NCI-H226 (cell line): Measurements from ENCODE around the gene DIPK1A.

ENCODE experiments used
- DNase-seq: peaks from one replicate; pipeline ENCODE4 v3.0.0-alpha.2; 2015

DIPK1A gene

GRCh38 chr1:92870591-92870990, 90.7 kb downstream of the DIPK1A start:
- DNase-seq: no peak

DNA sequence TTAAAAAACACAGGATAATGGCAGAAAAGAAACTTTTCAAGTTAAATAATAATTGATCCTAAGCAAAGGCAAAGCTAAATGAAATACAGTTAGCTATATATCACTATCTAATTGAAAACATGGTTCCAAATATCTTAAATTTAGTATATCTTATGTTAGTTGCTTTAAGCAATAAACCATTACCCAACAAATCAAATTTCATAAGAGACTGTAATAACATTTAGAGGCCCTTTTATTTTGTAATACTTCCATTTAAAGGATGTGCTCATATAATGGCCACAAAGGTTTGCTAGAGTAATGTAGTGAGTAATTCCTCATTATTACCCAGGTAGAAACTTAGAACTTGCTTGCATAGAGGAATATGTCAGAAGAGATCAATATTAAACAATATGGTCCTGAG, 97.1 kb downstream of the DIPK1A start:
- no peak for DNase-seq

- DNase-seq: no peak
Measured at GRCh38 chr1:92862605-92863004, 98.7 kb downstream of the DIPK1A start.

- DNase-seq: no peak
Measured at GRCh38 chr1:92859400-92860039, 101.7 kb downstream of the DIPK1A start.

GRCh38 chr1:92858564-92859399, 102.5 kb downstream of the DIPK1A start:
- peak; percentile 64 for DNase-seq

DNA sequence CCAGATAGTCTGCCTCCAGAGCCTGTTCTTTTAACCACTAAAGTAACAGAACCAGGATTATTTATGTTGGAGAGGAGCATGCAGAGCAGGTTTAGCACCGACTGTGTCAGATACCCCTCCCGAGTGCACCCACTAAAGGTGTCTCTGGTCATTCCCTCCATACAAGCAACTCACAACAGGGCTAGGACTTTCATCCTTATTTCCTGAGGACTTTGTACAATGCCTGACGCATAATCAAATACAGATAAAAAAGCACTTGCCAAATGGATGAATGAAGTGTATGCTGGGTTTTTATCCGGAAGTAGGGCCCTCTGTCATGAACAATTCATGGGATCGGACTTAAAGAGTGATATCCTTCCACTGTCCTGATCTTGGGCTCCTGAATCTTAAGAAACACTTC, 103.4 kb downstream of the DIPK1A start:
- no peak for DNase-seq

DNA sequence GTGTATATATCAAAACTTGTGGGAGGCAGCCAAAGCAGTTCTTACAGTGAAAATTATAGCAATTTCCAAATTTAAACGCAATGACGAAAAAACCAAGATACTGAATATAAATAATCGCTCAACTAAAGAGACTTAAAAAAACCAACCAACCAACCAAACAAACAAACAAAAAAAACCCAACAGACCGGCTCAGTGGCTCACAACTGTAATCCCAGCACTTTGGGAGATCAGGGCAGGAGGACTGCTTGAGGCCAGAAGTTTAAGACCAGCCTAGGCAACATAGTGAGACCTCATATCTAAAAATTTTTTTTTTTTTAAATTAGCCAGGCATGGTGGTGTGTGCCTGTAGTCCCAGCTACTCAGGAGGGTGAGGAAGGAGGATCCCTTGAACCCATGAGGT, 106.0 kb downstream of the DIPK1A start:
- no peak for DNase-seq

- DNase-seq: no peak
Measured at GRCh38 chr1:92854101-92854785, 107.0 kb downstream of the DIPK1A start.

DNA sequence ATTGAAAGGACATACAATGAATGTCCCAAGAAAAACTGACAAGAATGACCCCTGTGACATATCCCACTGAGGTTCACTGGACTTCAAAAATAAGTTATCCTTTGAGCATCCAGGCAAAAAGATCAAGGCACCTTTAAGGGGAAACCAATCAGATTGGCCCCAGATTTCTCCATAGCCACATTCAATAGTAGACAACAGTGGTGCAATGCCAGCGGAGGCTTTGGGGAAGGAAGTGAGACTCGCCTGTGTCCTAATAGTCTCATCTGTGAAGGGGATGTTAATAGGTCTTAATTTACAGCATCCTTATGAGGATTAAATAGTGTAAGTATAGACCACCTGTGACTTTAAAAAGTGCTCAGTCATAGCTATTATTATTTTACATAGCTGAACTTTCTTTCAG, 108.0 kb downstream of the DIPK1A start:
- no peak for DNase-seq

- no peak for DNase-seq
Measured at GRCh38 chr1:92851729-92852128, 109.5 kb downstream of the DIPK1A start.

GRCh38 chr1:92850019-92850418, 111.2 kb downstream of the DIPK1A start:
- no peak for DNase-seq

- no peak for DNase-seq
Measured at GRCh38 chr1:92848201-92848600, 113.1 kb downstream of the DIPK1A start.

DNA sequence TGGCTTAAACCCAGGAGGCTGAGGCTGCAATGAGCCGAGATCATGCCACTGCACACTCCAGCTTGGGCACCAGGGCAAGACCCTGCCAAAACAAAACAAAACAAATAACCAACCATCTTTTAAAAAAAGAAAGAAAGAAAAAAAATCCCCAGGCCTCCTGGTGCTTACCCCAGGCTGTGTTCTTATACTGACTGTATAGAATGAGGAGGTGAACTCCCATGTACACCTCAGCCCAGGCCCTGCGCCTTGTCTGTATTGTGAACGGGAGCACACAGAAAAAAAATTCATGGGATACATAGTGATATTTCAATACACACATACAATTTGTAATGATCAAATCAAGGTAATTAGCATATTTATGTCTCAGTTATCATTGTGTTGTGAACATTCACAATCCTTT, 115.4 kb downstream of the DIPK1A start:
- DNase-seq: no peak

GRCh38 chr1:92844439-92844838, 116.8 kb downstream of the DIPK1A start:
- no peak for DNase-seq

DNA sequence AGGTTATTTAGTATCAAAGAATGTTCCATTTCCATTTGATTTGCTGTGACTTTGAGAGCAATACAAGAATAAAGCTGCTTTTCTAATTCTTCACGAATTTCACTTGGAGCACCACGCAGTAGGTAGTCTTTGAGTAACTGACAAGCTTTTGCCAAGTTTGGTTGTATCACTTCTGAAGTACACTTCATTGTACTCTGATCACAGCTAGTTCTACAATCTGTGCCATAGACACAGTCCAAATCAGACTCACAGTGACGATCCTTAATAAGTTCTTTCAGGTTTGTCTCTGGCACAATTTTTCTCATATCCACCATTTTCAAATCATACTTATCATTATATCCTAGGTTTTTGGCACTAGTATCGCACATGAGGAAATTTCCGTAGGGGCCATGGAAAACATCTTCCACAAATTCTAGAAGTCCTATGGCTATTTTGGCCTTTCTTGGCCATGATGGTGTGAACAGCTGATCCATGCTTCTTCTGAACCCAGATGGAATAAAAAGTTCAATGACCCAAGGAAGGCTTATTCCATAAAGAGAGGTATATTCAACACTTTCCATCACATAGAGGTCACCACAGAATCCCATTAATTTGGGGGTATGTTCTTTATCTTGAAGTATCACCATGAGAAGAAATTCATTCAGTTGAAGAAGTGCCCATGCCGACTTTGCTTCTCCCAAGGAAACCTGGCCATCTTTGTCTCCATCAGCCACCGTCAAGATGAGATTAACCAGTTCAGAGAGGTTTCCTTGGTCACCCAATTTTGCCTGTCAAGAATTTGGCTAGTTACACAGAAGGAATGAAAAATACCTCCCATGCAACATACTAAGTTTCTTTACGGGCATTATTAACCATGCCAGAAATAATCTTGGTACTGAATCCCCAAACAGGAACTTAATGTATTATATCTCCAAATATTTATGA, 117.6 kb downstream of the DIPK1A start:
- DNase-seq: no peak

- no peak for DNase-seq
Measured at GRCh38 chr1:92843046-92843423, 118.2 kb downstream of the DIPK1A start.

DNA sequence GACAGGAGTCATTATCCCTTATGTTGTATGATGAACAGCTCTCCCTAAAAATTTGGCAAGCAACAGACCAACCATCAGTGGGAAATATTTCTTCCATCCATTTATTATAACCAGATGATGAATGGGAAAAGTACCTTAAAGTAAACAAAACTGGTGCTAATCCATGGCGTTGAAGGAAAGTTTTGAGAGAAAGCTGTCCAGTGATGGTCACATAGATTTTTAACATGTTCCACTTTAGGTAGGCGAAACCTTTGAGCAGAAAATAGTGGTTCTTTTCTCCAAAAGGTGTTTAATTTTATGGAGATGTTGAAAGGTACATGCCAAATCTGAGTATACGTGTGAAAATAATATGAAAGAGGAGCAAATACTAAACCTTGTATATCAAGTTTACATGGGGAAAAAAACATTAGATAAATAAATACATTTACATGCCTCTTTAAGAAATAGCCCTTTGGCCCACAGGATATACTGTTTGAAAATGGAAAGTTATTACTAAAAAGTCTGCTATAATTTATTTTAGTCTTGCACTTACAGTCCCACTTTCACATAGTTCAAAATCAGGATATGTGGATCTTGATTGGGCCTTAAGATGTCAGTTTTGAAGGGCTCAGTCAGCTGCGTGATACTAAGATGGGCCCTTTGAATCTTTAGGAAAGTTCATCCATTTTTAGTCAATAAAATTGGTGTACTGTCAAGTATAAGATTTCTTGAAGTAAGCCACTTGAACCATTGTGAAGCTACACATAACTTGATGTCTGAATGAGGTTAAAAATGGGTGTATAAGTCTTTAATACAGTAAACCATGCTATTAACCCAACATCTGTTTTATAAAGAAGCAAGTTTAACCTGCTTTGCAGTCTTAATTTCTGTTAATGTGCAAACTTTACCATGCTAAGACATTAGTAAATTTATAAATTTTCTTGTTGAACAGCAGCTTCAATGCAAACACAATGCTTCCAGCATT, 118.9 kb downstream of the DIPK1A start:
- no peak for DNase-seq

GRCh38 chr1:92840600-92840999, 120.7 kb downstream of the DIPK1A start:
- DNase-seq: no peak

GRCh38 chr1:92839442-92839841, 121.8 kb downstream of the DIPK1A start:
- DNase-seq: no peak

DNA sequence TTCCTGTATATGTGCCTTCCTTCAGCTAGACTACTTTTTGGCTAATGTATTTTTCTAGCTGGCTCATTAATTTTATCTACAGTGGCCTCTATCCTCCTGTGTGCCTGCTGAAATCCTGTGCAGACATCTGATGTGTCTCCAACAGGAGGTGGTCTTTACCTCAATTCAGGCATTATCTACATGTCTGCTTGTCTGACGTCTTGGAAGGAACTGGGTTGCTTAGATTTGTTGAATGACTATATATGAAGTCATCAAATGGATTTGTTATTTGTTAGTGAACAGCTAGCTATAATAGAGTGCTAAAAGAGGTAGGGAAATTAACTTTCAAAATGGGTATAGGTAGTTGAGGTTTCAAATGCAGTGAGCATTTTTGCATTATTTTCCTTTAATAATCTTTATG, 122.7 kb downstream of the DIPK1A start:
- no peak for DNase-seq

- no peak for DNase-seq
Measured at GRCh38 chr1:92837062-92837461, 124.2 kb downstream of the DIPK1A start.

GRCh38 chr1:92834617-92835016, 126.6 kb downstream of the DIPK1A start:
- DNase-seq: no peak
